HG02938 (cell line): Measurements from ENCODE around the gene PALLD.

Source experiments
- ATAC-seq: cut with Tn5 transposase; IDR thresholded peaks from one replicate; pipeline ENCODE4 v1.9.1; 2021; ENCODE audit warnings: mild to moderate bottlenecking, moderate library complexity; ENCODE audit not compliant: unreplicated experiment

PALLD gene

DNA sequence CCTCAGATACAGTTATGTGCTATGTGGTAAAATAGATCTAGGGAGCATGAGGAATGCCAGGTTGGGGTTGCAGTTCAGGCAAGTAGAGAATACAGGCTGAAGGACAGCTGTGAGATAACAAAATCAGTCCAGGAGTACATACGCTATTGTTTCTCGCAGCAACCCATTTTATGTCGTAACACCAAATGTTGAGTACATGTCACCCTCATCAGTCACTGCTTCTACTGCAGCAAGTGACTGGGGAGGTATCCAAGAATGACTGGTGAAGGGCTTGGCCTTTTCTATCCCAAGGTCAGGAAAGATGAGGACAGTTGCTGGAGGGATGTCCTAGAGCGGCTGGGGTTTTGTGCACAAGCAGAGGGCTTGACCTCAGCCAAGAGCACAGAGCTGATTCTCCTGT, 341.1 kb downstream of the PALLD start:
- ATAC-seq = no peak

DNA sequence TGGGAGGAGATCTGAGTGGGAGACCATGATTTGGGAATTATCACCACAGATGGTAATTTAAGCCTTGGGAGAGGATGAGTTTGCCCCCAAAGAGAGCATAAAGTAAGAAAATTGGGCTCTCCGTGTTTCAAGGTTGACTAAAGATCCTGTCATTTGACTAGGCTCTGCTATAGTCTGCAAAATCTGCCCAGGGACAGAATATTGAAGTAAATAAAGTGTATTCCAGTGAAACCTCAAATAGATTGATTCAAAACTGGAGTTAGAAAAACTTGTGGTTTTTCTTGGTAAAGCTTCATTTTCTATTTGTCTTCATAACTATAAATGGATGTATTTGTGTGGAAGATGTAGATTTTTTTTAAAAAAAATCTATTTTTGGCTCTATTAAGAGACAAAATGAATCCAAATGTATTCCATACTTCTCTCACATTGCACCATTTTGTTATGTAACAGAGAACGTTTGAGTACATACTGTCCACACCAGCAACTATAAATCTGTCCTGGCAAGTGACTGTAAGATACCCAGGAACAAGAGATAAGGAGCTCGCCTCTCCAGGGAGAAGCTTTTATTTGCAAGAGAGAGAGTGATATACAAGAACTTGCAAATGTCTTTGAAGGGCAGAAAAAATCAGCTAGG, 343.0 kb downstream of the PALLD start:
- ATAC-seq = no peak

DNA sequence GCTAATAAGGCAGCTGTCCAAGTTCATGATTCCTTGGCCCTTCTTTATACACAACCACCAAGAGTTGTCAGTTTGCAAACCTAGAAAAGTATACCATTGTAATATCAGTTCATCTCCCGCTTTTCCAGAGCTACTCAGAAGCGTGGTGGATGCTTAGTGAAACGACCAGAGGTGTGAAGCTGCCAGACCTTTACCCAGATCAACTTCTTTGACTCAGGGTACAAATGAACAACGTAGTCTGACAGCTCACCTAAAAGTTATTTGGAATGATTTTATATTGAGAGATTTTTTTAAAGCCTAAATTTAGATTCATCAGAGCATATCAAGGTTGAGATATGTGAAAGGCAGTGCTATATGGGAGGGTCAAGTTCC, 343.5 kb downstream of the PALLD start:
- no peak for ATAC-seq

DNA sequence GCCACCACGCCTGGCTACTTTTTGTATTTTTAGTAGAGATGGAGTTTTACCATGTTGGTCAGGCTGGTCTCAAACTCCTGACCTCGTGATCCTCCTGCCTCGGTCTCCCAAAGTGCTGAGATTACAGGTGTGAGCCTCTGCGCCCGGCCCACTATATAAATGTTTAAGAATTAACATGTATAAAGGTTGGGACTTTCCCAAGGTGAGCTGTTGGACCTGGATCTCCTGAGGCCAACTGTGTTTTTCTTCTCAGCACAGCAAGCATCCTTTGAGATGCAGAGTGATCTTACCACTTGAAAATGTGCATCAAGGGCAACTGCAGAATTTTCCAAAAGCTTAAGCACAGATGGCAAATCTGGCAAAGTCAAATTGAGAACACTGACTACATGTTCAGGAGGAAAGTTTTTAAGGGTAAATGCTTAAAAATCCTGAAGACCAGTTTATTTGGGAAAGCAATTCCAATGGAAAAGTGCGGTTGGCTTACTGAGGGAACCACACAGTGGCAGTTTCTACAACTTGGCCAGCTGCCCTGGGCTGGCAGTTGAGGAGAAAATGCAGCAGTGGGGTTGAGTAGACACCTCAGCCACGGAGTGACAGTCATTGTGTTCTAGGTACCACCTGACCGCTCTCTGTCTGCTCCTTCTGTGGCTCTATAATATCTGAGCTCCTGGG, 344.3 kb downstream of the PALLD start:
- no peak for ATAC-seq

DNA sequence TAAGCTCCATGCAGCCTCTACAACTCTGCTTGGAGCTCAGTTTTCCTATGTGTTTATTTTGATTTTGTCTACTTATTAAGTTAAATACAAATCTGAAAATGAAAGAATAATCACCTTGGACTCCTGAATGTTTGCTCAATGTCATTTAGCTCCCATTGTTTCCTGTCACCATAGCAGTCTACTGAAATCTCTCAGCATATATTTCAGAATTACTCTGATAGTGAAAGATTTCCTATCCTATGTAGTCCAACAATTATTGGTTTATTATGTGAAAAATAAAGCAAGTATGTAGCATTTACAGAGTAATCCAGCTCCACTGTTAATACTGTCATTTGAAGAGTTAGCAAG, 344.8 kb downstream of the PALLD start:
- ATAC-seq = no peak

DNA sequence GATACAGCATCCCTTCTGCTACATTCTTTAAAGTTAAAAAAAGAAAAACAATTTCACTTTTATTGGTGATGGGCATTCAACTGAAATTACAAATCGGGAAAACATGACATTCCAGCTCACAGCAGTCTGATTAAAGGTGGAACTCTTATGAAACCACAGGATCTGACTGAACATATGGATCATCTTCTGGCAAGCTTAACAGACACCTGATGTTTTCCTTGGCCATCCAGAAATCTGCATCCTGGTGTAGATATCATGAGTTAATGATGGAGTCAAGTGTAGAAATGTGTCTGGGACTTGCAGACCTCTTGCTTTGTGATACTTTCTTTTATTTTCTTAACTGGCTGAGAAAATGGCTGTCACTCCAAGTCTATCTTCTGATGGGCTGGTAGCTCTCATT, 345.3 kb downstream of the PALLD start:
- no peak for ATAC-seq

DNA sequence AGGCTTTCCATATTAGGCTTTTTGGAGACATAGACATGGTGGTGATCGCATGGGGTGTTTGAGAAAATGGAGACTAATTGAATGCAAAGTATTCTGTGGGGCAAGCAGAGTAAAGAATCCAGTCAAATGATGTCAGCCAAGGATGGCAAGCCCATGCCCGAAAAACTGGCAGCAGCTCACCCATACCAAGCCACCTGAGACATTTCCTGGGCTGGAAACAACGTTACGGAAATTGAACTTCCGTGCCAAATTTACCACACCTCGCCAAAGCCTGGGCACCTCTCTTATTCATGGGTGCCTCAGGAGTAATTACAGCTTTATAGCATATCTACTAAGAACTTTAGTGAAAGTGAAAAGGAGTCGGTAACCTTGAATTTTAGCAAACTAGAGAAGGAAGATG, 346.8 kb downstream of the PALLD start:
- ATAC-seq = no peak

DNA sequence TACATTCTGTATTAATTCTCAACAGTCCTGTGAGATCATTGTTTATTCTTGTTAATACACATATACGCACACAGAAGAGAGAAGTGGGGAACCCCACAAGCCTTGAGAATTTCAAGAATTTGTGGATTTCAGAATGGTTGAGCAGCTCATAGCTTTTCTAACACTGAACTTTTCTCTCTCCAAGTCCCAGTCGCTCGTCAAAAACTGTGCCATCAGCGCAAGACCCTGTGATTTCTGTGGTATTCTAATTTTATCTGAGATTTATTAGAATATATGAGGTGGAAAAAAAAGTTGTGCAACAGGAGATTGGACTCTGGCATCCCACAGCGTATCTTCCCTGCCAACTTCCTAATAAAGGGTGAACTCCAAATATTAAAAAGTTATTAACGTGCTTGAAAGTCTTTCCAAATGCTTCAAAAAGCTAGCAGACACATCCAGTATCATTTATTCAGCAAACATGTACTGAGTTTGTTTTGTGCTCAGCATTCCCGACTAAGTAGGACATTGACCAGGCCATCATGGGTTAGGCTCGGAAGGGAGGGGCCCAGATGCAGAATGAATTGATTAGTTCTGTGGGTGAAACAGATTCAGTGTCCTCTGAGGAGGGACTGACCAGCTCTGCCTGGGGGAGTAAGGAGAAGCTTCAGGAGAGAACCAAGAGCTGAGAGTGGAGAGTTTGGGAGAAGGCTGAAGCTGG, 347.6 kb downstream of the PALLD start:
- no peak for ATAC-seq

DNA sequence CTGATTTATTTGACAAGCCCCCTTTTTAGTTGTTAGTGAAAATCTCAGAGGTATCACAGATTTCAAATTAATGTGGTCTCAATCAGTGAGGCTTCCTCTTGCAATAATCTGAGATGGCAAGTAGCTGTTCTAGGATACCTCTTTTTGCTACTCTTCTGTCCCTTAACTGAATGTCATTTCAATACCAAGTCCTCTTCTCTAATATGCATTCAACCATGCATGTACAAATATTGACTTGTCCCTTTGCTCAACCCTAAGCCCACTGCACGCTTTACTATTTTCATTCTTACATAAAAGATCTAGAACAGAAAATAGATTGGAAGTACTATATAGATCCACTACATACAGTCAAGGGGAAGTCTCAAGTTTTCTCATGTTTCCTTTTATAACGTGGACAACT, 349.0 kb downstream of the PALLD start:
- no peak for ATAC-seq

DNA sequence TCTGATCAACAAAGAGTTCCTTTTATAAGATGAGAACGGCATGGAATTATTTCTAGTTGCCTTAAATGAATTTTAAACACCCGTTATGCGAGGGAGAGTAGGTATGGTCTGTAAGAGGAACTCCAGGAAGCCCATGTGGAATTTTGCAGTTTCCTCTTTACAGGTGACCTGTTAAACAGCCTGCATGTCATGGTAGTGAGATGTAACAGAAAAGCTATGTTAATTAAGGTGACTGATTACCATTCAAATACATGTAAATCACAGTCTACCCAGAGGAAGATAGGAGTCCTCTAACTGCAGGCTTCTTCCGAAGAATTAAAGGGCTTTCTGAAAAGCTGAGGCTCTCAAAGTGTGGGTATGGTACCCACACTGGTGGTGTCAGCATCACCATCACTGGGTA, 349.6 kb downstream of the PALLD start:
- no peak for ATAC-seq

DNA sequence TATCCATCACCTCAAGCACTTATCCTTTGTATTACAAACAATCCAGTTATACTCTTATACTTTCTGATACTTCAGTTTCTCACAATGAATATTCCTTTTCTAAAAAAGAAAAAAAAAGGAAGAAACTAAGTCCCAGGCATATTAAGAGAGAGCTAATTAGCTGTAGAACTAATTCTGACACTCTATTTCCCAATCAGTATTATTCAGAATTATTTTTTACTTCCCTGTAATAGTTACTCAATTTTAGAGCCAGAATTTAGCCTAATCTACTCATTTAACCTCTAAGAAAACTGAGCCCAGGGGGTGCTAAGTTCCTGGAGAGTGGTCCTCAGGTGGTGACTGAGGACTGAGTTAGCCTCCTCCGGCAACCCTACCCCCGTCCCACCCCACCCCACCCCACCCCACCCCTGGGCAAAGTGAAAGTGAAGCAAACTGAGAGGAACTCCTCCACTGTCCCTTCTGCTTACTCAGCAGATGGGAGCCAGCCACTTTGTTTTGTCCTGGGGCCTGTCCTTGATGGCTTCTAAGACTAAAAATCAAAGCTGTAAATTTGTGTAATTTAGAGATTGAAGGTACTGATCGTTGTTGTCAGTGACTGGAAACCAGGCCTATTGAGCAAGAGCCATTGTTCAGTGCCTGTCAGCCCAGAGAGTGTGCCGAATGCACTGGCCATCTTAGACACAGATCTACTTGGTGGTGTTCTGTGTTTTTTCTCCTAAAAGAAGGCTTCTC, 351.1 kb downstream of the PALLD start:
- ATAC-seq = no peak

DNA sequence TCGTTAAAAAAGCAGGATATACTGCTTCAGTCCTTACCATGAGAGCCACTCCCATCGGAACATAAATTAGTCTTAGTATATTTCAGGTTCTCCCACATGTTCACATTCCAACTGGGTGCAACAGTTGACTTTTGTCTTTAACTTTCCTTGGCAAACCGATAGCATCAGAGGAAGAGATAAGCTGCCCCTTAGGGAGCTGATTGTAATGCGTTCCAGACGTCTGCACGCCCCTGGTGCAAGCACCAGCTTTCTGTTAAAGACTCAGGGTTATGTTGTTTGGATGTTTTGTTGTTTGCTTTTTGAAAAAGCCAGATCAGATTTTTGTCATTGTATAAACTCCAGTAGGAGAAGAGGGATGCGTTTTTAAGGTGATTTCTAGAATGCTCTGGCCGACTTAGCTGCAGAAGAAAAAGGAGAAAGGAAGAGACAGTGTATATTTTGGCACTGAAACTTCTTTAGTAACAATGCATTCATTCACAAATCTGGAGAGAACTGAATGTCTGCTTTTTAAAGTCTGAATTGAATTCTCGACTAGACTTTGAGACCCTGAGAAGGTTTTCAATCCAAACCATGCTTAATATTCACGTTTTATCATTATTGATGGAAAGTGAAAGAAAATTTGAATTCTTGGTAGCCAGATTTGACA, 352.3 kb downstream of the PALLD start:
- ATAC-seq = no peak

DNA sequence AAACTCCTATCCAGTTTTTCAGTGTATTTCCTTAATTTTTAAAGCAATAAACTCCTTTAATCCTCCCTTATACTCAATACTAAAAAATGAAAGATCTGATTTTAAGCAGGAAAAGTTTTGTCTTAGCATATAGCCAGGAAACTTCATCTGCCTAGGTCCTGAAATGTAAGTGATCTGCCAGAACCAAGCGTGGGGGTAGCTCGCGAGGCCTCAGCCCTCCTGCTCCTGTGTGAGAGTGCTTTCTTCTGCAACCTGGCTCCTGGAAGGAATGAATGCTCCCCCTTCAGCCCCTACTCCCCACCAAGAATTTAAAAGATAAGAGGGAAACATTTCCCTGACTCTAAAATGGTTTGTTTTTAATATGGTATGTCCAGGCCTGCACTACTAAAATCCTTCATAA, 353.1 kb downstream of the PALLD start:
- ATAC-seq = no peak

DNA sequence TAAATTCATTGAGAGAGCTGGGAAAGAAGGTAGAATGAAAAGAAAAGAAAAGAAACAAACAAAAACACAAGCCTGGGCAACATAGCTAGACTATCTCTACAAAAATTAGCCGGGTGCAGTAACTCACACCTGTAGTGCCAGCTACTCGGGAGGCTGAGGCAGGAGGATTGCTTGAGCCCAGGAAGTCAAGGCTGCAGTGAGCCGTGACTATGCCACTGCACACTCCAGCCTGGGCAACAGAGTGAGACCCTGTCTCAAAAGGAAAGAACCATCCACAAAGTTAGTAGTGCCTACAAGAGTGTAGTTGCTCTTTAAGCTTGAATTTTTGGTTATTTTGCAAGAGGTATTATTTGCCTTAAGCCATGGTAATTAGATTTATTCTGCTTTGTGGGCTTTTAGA, 355.5 kb downstream of the PALLD start:
- ATAC-seq = no peak

DNA sequence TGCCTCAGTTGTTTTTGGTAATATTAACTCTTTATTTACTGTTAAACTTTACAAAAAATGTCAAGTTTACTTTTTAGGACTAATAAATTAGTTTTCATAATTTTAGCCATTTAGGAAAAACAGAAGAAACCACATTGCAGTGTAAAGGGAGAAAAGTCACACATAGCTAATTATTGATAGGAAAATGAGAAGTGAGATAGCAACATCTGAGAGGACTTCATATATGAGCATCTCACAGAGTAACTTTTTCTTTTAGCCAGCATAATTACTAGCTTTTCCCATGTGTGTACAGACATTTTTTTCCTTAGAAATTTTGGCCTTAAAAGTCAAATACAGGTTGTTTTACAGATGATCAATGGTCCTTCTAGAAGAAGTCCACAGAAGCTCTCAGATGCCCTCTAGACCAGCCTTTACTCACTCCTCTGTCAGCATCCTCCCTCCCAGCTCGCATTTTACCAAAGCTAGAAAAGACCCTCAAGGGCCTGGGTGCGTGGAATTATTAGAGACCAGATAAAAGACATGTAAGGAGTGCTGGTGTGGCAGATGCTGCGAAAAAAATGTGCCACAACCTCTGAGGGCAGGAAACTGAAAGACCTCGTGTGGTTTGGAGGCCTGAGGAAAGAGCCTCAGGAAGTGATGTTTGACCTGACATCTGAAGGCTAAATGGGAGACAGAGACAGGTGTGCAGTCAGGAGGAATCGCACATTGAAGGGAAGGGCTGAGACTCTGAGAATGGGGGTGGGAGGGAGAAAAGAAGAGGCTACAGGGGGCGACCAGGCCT, 356.3 kb downstream of the PALLD start:
- peak; percentile 71 for ATAC-seq

DNA sequence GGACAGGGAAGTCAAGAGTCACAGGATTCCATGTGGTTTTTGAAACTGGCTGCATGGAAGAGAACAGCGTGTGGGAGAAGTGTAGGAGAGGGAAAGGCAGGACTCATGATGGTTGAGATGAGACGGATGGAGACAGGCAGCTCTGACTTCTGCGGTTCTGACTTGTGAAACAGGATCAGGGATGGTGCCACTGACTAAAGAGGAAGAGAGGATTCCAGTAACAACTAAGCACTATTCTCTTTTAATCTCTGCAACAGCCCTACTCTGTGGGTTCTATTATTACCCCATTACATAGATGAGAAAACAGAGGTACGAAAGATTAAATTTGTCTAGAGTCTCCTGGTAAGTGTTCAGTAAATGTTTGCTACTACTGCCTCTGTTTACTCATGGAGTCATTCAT, 356.9 kb downstream of the PALLD start:
- ATAC-seq = peak; percentile 69

DNA sequence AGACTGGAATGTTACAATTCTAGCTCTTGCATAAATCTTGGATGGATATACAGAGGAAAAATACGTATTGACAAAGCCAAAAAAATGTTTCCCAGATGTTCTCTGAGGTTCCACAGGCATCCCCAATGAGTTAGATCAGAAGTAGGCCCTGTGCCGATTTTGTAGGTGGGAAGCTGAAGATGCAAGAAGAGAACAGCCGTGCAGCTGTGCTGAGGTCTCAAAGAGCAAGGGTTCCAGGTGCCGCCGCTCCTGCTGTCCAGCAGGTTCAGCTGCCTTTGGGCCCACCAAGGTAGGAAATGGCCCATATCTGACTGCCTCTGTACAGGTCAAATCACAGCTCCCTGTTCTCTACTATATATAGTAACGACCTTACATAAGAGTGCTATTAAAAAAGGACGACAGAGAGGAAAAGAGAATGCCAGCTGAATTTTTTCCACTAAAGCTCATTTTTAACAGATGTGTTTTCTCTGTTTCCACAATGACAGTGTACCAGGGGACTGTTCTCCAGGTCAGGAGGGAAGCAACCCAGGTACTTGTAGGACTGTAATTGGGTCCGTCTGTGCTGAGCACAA, 357.6 kb downstream of the PALLD start:
- no peak for ATAC-seq

DNA sequence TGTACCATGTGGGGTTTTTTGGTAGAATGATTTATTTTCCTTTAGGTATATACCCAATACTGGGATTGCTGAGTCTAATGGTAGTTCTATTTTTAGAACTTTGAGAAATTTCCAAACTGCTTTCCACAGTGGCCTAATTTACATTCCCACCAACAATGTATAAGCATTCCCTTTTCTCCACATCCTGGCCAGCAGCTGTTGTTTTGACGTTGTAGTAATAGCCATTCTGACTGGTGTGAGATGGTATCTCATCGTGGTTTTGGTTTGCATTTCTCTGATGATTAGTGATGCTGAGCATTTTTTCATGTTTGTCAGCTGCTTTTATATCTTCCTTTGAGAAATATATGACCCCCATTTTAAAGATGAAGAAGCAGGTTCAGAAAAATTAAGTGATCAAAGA, 359.5 kb downstream of the PALLD start:
- ATAC-seq = no peak

DNA sequence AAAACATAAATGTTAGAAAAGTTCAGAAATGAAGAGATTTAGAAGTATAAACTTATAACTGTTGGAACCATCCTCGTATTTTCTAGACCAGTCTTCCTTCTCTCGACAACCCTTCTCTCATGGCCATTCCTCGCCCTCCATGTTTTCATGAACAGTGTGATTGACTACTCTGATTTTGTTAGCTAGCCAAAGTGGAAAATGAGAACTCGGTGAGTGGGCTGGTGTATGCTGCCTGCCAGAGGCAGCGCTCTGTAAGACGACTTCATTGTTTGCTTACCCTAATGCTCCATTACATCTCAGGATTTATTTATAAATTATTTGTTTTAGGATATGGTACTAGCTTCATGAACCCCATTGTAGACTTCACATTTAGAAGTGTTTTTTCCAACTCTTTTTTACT, 360.2 kb downstream of the PALLD start:
- no peak for ATAC-seq
